Hepatocyte (in vitro differentiated cells): ENCODE results near the gene VGLL4. TPM values are rescaled to one million over a fixed set of nuclear protein-coding genes. Genes with fewer than 3 reads are reported as not detected.

ENCODE experiments used
- DNase-seq: peaks from one replicate; pipeline ENCODE4 v3.0.0-alpha.2; 2016; ENCODE audit warnings: low spot score
- H2AFZ ChIP-seq: fragments of 200-600 bp; sonication (generic); 2 replicates; pipeline ENCODE4 v1.6.0; 2016; ENCODE audit warnings: antibody characterized with exemption, mild to moderate bottlenecking
- H3K27ac ChIP-seq: fragments of 200-600 bp; sonication (generic); 2 replicates; pipeline ENCODE4 v1.5.1; 2016; ENCODE audit warnings: mild to moderate bottlenecking
- H3K27me3 ChIP-seq: fragments of 200-600 bp; sonication (generic); 2 replicates; pipeline ENCODE4 v1.6.1; 2016
- H3K36me3 ChIP-seq: fragments of 200-600 bp; sonication (generic); replicated peaks from 2 replicates; pipeline ENCODE4 v1.5.1; 2016; ENCODE audit warnings: low read depth; ENCODE audit not compliant: insufficient read depth
- H3K4me1 ChIP-seq: fragments of 200-600 bp; sonication (generic); 2 replicates; pipeline ENCODE4 v1.5.1; 2016; ENCODE audit warnings: mild to moderate bottlenecking, moderate library complexity; ENCODE audit not compliant: insufficient read depth
- H3K4me2 ChIP-seq: fragments of 200-600 bp; sonication (generic); 2 replicates; pipeline ENCODE4 v1.6.0; 2016
- H3K4me3 ChIP-seq: fragments of 200-600 bp; sonication (generic); 2 replicates; pipeline ENCODE4 v1.5.1; 2016; ENCODE audit warnings: mild to moderate bottlenecking
- H3K79me2 ChIP-seq: fragments of 200-600 bp; sonication (generic); 2 replicates; pipeline ENCODE4 v1.6.0; 2017; ENCODE audit warnings: mild to moderate bottlenecking
- H3K9me2 ChIP-seq: fragments of 200-600 bp; sonication (generic); replicated peaks from 2 replicates; pipeline ENCODE4 v1.6.0; 2017; ENCODE audit warnings: mild to moderate bottlenecking; ENCODE audit not compliant: insufficient read depth
- H3K9me3 ChIP-seq: fragments of 200-600 bp; sonication (generic); 2 replicates; pipeline ENCODE4 v1.5.1; 2016; ENCODE audit warnings: low read depth, mild to moderate bottlenecking
- H4K20me1 ChIP-seq: fragments of 200-600 bp; sonication (generic); 2 replicates; pipeline ENCODE4 v1.6.0; 2016; ENCODE audit warnings: mild to moderate bottlenecking; ENCODE audit not compliant: insufficient read depth, poor library complexity, severe bottlenecking
- EZH2 ChIP-seq: fragments of 200-600 bp; sonication (generic); IDR thresholded peaks from 2 replicates; pipeline ENCODE4 v1.6.1; 2016; ENCODE audit warnings: antibody characterized with exemption, mild to moderate bottlenecking, borderline replicate concordance
- EZH2phosphoT487 ChIP-seq: fragments of 200-600 bp; sonication (generic); IDR thresholded peaks from one replicate; pipeline ENCODE4 v1.6.1; 2018; ENCODE audit warnings: antibody characterized with exemption, mild to moderate bottlenecking, low read depth, moderate library complexity; ENCODE audit not compliant: unreplicated experiment, severe bottlenecking
- WGBS: methylation state at CpG from one replicate; pipeline ENCODE4 v1.1.6; 2016; ENCODE audit warnings: low lambda C conversion rate; ENCODE audit errors: missing lambda C conversion rate; 5-methylcytosine and 5-hydroxymethylcytosine counted together
- polyA plus RNA-seq: library from polyadenylated mRNA; unstranded; fragments of >200 nt; fragmentation: Nextera tagmentation; extraction: Ambion mirVana; gene quantifications from 2 replicates; pipeline ENCODE4 v1.2.1, GENCODE V29; 2016
- total RNA-seq: library from RNA; depleted of rRNA; stranded (reverse); fragments of >200 nt; gene quantifications from 2 replicates; pipeline ENCODE4 v1.2.3, GENCODE V29; 2014
- TF ChIP-seq, protein P1 (sequence below): fragments of 200-600 bp; sonication (generic); IDR thresholded peaks from 2 replicates; pipeline ENCODE4 v1.5.1; 2016; ENCODE audit warnings: antibody characterized with exemption, mild to moderate bottlenecking; ENCODE audit not compliant: poor library complexity

VGLL4 gene
- total and polyA plus RNA-seq, 2 experiments from 2014 or later = 57.9 to 109 TPM

DNA sequence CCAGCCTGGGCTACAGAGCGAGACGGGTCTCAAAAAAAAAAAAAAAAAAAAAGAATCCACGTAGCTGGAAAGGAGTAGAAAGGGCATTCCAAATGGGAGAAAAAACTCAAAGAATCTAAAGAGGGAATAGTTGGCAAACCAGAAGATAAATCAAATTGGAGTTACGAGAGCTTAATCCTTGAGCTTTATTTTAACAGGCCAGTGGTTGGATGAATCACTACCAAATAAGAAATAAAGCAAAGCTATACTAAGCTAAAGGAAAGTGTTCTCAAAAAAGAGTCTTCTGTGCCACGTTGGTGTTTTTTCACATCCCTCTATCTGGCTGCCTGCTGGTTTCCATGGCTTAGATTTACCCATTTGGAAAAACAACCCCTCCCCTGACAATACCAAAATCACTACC lies 14.0 kb downstream of the VGLL4 start:
- H2AFZ ChIP-seq = no peak overlapping the region
- H4K20me1 ChIP-seq = peaks cover 96% of the 10 kb centered on the region
- H3K4me1 ChIP-seq = peaks cover 26% of the 10 kb centered on the region
- H3K27ac ChIP-seq = peak overlapping the region; percentile 70
- no peaks in the 10 kb centered on the region for H3K9me3 ChIP-seq
- no peak for TF ChIP-seq EZH2
- TF ChIP-seq, protein P1, sequence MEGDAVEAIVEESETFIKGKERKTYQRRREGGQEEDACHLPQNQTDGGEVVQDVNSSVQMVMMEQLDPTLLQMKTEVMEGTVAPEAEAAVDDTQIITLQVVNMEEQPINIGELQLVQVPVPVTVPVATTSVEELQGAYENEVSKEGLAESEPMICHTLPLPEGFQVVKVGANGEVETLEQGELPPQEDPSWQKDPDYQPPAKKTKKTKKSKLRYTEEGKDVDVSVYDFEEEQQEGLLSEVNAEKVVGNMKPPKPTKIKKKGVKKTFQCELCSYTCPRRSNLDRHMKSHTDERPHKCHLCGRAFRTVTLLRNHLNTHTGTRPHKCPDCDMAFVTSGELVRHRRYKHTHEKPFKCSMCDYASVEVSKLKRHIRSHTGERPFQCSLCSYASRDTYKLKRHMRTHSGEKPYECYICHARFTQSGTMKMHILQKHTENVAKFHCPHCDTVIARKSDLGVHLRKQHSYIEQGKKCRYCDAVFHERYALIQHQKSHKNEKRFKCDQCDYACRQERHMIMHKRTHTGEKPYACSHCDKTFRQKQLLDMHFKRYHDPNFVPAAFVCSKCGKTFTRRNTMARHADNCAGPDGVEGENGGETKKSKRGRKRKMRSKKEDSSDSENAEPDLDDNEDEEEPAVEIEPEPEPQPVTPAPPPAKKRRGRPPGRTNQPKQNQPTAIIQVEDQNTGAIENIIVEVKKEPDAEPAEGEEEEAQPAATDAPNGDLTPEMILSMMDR = no peak
- TF ChIP-seq EZH2phosphoT487 = no peak
- WGBS = 49% methylated on average over 4 of the region's 5 CpGs
- no peaks in the 10 kb centered on the region for H3K27me3 ChIP-seq
- no peak overlapping the region for H3K4me3 ChIP-seq
- H3K79me2 ChIP-seq = peaks cover 100% of the 10 kb centered on the region
- no peak for DNase-seq
- H3K36me3 ChIP-seq = no peaks in the 10 kb centered on the region
- no peaks in the 10 kb centered on the region for H3K9me2 ChIP-seq
- peak overlapping the region; percentile 27 for H3K4me2 ChIP-seq

DNA sequence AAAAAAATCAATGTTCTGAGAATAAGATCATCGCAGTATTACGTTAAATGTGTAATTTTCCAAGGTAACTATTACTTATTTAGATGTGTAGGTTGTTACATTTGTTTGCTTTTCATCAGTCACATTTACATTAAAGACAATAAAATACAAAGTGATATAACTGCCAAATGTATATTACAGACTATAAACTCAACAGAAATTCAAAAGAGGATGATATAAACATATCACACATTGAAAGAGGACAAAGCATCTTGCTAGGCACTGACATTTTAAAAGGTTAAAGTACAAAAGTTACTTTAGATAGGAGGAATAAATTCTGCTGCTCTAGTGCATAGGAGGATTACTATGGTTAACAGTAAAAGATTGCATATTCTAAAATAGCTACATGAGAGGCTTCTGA lies 16.1 kb downstream of the VGLL4 start:
- no peak overlapping the region for H3K27ac ChIP-seq
- H4K20me1 ChIP-seq = peaks cover 96% of the 10 kb centered on the region
- H3K4me3 ChIP-seq = no peak overlapping the region
- H3K27me3 ChIP-seq = no peaks in the 10 kb centered on the region
- H3K79me2 ChIP-seq = peaks cover 100% of the 10 kb centered on the region
- no peaks in the 10 kb centered on the region for H3K36me3 ChIP-seq
- no peak for TF ChIP-seq EZH2
- no peak for TF ChIP-seq EZH2phosphoT487
- TF ChIP-seq, protein P1 = no peak
- no peaks in the 10 kb centered on the region for H3K9me3 ChIP-seq
- no peaks in the 10 kb centered on the region for H3K9me2 ChIP-seq
- WGBS = 100% methylated on average over 2 of the region's 2 CpGs
- H3K4me1 ChIP-seq = peaks cover 37% of the 10 kb centered on the region
- no peak overlapping the region for H3K4me2 ChIP-seq
- no peak overlapping the region for H2AFZ ChIP-seq
- no peak for DNase-seq

DNA sequence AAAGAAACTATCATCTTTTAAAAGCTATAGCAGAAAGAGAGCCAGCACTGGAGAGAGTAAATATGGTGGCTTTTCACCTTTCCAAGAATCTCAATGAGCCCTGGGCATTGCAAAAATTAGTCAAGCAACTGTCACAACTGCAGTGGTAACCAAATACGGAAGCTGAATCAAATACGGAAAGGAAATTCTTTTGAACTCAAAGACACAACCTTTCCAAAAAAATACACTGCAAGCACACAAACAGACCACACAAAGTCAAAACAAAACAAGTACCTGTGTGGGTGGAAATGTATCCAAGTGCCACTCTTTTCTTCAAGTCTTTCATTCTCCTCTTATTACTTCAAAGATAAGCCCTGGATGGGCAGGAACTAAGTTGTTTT lies 17.6 kb downstream of the VGLL4 start:
- no peak overlapping the region for H3K4me2 ChIP-seq
- peaks cover 94% of the 10 kb centered on the region for H4K20me1 ChIP-seq
- H3K79me2 ChIP-seq = peaks cover 100% of the 10 kb centered on the region
- peaks cover 29% of the 10 kb centered on the region for H3K4me1 ChIP-seq
- no peak overlapping the region for H3K4me3 ChIP-seq
- no peaks in the 10 kb centered on the region for H3K27me3 ChIP-seq
- no peak overlapping the region for H2AFZ ChIP-seq
- TF ChIP-seq, protein P1 = no peak
- no peak for TF ChIP-seq EZH2phosphoT487
- TF ChIP-seq EZH2 = no peak
- DNase-seq = no peak
- no peaks in the 10 kb centered on the region for H3K9me3 ChIP-seq
- 89% methylated on average over 2 of the region's 2 CpGs for WGBS
- H3K27ac ChIP-seq = no peak overlapping the region
- H3K36me3 ChIP-seq = no peaks in the 10 kb centered on the region
- no peaks in the 10 kb centered on the region for H3K9me2 ChIP-seq
